IMR-90 (cell line): ENCODE results near the gene RTCA. TPM values are rescaled to one million over a fixed set of nuclear protein-coding genes. Genes with fewer than 3 reads are reported as not detected.

ENCODE experiments used
- microRNA-seq, 2 experiments: library from miRNA; stranded (forward) in 1 of 2; unstranded in 1 of 2; fragments of 10-50 nt in 1 of 2; fragments of <30 nt in 1 of 2; gene quantifications in 1 of 2; microRNA quantifications in 1 of 2; one replicate each; pipeline versions ENCODE3 to v1.1.0; 2013 to 2020; ENCODE audit not compliant: insufficient read depth in 1 of 2, insufficient read length in 1 of 2, unreplicated experiment in 1 of 2
- polyA plus RNA-seq, 3 experiments: library from polyadenylated mRNA; depleted of rRNA; stranded (reverse); fragments of >200 nt; gene quantifications; 2 replicates each; pipeline ENCODE4 v1.2.3, GENCODE V29; 2012; ENCODE audit warnings: low replicate concordance in 1 of 3
- small RNA-seq, 5 experiments: library from RNA; depleted of rRNA; stranded (forward); fragments of <200 nt; gene quantifications; one replicate each; pipeline ENCODE3, GENCODE V24; 2012
- total RNA-seq: library from RNA; depleted of rRNA; stranded (reverse); fragments of >200 nt; gene quantifications from 2 replicates; pipeline ENCODE4 v1.2.3, GENCODE V29; 2012; rRNA removed

RTCA gene
- total and polyA plus RNA-seq, 2 of the 4 experiments (the other 2 are of a cell fraction) = 26.9 to 29.6 TPM

Small RNA genes lying within 50 kb of the gene (microRNA-seq; reads per million reads assigned to microRNA genes)
- gene AL445928.1 (ENCODE audit: insufficient read depth, insufficient read length) (not detected), gene MIR553 (ENCODE audit: insufficient read depth in 1 of 2, insufficient read length in 1 of 2, unreplicated experiment in 1 of 2) (0 reads per million in 2 experiments)

Small RNA genes lying within 50 kb of the gene (small RNA-seq; reads per million reads assigned to genes)
- 0 reads per million in 5 experiments for gene AL445928.1
- 0 reads per million in 5 experiments for gene MIR553

Other genes starting within 250 kb of the RTCA start
- 2.7 and 5.0 TPM in 2 replicates for gene SASS6, start 133.3 kb upstream of the RTCA start, total RNA-seq
- 0.69 and 1.1 TPM in 2 replicates for gene SASS6, start 133.3 kb upstream of the RTCA start, polyA plus RNA-seq (2012; rRNA removed)
- gene TRMT13, start 133.1 kb upstream of the RTCA start, total RNA-seq = 5.2 and 12.8 TPM in 2 replicates
- gene TRMT13, start 133.1 kb upstream of the RTCA start, polyA plus RNA-seq (2012; rRNA removed) = 5.5 and 7.7 TPM in 2 replicates
- 0.36 and 0.56 TPM in 2 replicates for gene LRRC39, start 88.0 kb upstream of the RTCA start, total RNA-seq
- gene LRRC39, start 88.0 kb upstream of the RTCA start, polyA plus RNA-seq (2012; rRNA removed) = 0.16 and 0.48 TPM in 2 replicates
- gene DBT, start 16.4 kb upstream of the RTCA start, total RNA-seq = 3.8 and 7.5 TPM in 2 replicates
- gene DBT, start 16.4 kb upstream of the RTCA start, polyA plus RNA-seq (2012; rRNA removed) = 2.4 and 3.4 TPM in 2 replicates
- gene CDC14A, start 86.3 kb downstream of the RTCA start, total RNA-seq = 3.0 and 3.9 TPM in 2 replicates
- 1.5 and 1.7 TPM in 2 replicates for gene CDC14A, start 86.3 kb downstream of the RTCA start, polyA plus RNA-seq (2012; rRNA removed)